SHP77 treated with DMSO at 0.1 percent for 48 hours (cell line): Measurements from ENCODE around the gene LSAMP.
"Not testable (repeated sequence)": the region's sequence is repeated elsewhere in the genome, so short reads cannot be mapped to it uniquely, and the experiment has no call there.

Experiments used
- DNase-seq: peaks from one replicate; lab custom pipeline; 2025; lab: John Stamatoyannopoulos, UW

LSAMP gene

DNA sequence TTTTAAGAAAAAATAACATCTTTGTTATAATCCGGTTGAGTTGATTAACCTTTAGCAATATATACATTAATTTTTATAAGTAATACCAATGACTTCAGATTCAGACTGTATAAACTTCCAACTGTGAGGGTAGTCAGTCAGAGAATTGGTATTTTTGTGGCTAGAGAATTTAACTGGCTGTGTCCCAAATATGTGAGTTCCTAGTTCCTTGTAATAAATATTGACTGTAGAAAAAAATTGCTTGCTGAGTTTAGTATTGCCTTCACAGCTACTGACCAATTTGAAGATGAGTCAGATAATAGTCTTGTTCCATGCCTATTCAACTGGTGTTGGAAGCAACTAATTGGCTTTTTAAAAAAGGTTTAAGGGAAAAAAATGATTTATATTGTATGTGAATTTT lies 611.2 kb downstream of the LSAMP start:
- no peak for DNase-seq

DNA sequence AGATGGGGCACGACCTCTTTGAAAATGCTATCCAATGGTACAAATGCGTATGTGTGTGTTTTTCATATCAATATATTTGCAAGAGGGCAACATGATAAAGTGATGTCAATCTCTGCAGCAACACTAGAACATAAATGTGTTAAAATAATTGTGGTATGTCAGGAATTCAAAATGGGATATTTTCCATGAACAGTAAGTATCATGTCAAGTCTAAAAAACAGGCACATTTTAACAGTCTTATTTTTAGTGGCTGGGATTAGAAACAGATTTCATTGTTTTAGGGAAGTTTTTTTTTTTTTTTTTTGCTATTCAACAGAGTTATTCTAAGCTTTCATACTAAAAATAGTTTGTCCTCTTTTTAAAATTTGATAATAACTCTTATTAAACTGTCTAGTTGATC lies 612.2 kb downstream of the LSAMP start:
- no peak for DNase-seq

DNA sequence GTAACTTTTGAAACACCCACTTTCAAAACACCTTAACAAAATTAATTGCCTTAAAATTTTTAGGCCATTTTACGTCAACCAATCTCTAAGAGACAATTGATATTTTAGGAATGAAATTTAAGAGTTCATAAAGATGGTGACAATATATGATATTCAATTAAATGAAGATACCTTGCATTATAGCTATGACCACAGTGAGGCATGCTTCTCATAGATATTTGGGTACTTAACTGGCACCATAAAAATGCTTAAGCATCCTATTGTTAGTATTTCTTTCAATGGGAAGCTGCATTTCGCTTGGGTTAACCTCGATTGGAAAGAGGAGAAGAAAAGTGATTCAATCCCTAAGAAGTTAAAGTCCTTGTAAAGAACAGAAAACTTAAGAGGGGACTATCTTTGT lies 613.0 kb downstream of the LSAMP start:
- peak; percentile 22 for DNase-seq

DNA sequence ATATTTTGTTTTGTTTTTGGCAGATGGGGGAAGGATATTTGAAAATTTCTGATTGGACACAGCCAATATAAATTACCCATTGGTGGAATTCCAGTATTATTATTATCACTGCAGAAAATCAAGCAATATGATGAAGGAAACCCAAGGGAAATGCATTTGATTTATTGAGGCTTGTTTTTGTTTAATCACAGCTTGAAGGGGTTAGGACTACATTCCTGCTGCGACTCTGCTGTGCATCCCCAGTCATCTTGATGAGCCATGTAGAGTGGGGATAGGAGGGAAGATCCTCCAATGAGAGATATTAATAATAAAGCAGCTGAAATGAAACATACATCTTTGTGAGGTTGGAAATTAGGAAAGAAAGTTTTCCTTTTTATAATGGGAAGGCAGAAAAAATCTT lies 613.4 kb downstream of the LSAMP start:
- DNase-seq, result no peak

DNA sequence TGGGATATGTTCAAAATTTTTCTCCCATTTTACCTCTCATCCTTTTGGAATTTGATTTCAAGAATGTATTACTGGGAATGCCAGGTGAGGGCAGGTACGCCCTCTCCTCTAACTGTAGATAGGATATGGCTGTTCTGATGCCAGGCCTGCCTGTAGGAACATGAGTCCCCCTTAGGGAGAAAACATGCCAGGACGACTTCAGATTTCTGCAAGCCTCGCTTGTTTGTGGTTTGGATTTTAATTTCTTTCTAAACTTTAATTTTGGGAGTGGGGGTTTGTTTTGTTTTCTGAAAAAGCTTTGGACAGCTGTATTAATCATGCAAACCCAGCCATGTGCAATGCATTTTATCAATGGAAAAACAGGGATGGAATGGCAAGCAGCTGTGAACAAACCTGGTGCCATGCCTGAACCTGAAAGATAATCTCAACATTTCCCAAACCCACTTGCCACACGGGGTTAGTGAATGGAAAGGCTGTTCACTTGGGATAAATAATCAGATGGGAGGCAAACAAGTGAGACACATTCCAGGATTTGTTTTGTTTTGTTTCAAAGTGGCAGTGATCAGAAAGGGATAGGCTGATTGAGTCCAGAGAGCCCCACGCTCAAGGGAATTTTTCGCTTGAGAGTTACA lies 614.4 kb downstream of the LSAMP start:
- no peak for DNase-seq

DNA sequence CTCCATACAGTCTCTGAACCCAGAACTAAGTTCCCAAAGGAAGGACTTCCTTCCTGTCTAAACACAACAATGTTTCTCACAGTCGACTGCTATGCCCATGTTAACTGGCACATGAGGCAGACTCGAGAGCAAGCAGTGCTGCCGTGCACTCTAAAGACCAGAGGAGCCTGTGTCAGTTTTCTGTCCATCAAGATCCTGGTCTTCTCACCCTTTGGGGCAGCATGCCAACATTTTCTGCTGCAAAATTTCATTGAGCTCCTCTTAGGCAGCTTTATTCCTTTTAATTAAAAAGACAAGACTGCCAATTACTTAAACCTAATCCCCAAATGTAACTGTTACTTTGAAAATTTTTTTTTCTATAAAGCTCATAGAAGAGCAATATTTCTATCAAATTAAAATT lies 616.9 kb downstream of the LSAMP start:
- DNase-seq, result no peak

DNA sequence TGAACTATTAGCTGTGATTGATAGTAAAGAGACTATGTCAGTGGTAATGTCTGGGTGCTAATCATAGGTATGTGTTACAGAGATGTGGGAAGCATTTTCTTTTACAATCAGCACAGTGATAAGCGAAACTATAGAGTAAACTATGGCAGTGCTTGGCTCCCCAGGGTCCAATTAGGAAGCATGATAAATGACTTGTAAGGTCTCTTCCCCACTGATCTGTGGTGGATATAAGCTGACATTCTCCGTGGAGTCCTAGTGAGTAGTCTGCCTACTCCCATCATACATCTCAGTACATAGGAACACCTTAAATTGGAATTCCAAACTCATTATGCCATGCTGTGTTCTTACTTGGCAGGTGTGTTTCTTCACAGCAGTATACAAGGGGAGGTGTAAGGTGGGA lies 617.8 kb downstream of the LSAMP start:
- DNase-seq, result no peak

DNA sequence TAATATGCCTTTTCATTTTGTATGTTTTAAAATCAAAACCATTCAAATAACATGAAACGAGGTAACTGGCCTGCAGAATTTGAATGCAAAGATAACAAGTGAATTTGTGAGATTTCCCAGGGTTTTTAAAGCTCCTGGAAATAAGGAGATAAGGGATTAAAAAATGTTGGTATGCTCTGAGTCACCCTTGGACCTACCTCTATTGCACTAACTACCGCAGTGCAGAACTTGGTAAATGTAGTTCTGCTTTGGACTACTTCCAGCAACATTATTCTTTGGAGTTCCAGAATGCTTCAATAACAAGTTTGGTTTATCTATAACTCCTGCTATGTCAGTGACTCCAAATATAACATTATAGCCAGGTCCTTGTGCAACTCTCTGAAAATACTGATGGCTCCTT lies 620.2 kb downstream of the LSAMP start:
- no peak for DNase-seq

DNA sequence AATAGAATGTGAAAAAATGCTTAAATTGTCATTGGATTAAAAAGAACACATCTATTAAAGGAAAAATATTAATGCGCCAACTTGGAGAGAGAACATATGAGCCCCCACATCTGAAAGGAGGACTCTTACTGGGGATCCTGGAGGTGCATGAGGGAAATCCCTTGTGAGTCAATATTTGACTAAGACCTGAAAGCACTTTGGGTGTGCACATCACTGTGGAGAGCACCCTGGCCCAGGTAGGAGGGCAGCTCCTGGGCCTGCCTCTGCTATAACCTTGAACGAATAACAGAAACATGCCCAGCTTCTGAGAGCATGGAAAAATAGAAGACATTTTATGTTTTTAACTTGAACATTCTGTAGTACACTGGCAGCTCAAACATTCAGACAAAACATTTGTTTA lies 622.2 kb downstream of the LSAMP start:
- DNase-seq, result no peak

DNA sequence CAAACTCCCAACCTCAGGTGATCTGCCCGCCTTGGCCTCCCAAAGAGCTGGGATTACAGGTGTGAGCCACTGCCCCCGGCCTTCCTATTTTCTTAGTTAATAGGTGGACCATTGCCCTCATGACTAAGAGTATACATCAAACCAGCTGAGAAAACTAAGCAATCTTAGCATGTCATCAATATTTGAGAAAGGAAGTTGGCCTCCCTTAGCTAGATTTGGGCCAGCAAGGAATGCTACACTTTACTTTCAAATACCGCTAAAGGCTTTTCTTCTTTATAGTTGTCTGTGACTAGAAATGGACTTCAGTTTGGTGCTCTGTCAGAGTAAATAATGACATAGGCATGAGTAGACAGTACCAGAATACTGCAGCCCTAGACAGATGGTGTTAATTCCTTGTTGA lies 622.7 kb downstream of the LSAMP start:
- no peak for DNase-seq

DNA sequence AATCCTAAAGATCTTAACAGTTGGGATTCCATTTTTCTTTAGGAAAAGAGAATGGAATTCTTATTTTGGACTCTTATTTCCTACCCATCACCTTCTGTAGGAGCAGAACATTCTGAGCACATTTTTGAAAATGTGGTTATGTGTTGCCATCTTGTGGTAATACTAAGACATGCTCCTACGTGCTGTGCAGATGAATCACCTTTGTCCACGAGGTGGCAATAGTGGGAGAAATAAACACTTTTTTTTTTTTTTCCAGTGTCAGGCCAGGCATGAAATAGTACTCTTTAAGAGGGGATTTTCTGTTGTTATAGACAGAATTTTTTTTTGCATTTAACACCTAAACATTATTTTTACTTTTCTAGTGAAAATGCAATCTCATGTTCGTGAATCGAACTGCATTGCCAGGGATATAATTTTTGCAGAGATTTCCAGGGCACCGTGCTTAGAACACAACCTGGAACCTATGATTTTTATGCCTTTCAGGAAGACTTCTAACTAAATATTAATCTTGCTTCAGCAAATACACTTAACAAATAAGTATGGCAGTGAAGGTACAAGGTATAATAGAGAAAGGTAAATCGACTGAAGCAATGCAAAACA lies 625.4 kb downstream of the LSAMP start:
- peak; percentile 45 for DNase-seq

DNA sequence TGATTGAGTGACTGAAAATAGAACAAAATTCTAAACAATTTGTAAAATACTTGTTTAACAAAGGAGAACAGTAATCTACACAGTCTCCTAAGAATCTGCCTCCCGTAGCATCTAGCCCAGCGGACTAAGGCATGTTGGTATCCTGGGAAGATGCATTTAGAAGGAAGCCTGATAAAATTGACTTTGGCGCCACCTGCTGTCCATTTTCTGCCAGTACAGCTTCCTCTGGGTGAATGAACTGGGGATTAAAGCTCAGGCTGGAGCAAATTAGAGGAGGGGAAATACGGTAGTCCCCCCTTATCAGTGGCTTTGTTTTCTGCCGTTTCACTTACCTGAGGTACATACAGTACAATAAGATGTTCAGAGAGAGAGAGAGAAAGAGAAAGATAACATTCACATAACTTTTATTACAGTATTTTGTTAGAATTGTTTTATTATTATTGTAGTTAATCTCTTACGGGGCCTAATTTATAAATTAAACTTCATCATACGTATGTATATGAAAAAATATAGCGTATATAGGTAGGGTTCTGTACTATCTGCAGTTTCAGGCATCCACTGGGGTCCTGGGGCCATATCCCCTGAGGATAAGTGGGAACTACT lies 630.4 kb downstream of the LSAMP start:
- peak; percentile 60 for DNase-seq

DNA sequence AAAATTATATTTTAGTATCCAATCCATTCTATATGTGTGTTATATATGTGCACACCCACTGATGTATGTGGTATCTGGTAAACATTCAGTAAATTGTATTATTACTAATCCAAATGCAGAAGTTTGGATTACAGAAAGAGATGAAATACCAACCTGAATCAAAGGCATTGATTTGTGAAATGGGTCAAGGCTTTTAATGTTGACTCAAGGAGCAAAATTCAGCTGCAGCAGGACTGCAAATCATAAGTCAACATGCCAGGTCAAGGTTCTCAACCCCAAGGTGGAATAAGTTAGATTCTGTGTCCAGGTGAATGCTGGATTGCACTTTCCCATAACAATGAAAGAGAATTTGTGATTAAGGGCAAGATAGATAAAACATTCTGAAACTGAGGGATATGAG lies 631.3 kb downstream of the LSAMP start:
- DNase-seq, result no peak

DNA sequence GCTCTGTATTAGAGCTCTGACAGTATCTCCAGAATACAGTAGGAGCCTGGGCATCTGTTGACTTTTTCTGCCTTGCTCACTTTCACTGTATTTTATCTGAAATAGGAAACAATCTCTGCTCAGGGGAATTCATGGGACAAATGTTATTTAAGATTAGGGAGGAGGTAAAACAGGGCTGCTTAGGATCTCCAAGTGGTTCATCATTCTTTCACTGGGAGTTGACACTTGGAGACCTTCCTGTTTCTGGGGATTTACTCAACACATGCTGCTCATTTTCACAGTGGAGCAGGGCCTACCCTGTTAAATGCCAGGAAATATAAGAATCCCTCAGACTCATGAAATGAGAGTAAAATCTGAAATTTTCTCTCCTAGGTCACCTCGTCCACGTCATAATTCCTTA lies 636.5 kb downstream of the LSAMP start:
- no peak for DNase-seq

DNA sequence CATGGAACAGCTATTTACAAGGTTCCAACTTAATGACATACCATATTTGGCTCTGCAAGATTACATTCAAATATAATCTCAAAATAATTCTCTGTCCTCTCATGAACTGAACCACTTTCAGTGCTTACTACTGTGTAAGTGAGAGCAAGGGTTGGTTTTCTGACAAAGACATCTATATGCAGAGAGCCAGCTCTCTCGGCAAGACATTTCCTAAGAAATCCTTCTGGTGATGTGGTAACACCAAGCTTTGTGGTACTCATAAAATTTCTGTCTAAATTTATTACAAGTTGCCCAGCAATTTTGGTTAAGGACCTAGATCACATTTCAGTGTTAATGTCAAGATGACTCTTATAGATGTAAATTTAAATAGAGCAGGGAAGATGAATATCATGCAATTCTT lies 637.0 kb downstream of the LSAMP start:
- DNase-seq, result no peak

DNA sequence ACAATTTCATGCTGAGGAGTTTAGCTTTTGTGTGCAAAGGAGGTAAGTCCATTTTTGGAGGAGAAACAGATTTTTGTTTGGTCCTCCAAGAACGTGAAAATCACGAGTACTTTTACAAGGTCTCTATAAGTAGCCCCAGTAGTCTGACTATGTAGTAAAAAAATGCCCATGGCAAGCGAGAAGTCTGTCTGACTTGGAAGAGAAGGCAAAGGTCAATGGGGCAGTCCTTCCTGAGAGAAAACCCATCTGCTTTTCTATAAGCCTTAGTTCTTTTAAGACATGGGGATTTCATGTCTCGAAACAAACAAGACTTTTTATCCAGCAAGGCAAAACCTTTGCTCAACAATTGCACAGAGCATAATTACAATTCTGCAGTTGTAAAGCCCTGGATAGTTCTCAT lies 638.8 kb downstream of the LSAMP start:
- DNase-seq, result no peak

DNA sequence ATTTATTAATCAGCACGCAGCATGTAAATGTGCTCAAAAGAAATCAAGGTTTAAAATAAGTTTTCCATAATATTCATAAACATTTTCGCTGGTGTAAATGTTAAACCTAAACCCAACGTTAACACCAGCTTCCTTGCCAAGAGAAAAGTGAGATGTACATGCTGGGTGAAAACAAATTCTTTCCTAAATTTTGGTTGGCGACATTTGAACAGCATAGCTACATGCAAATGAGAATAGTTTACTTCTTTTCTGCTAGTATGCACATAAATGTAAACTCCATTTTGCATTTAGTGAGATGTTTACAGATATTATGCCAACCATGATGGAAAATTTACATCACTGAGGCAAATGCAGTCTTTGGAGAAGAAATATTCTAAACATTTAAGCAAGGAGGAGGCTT lies 639.8 kb downstream of the LSAMP start:
- DNase-seq, result no peak

DNA sequence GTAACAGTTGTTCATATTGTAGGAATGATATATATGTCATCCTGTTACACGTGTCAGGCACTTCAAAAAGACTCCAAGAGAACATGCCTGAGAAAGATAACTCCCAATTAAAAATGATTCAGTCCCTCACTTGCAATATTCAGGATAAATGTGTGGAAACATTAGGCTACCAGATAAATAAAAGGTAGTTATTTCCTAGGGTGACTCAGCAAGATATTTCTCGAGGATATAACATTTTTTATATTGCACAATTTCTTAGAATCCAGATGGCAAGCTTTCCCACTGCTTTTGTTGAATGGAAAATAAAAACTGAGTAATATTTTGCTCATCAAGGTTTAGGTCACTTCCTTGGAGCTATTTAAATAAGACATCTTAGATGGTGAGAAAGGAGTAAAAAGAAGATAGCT lies 640.6 kb downstream of the LSAMP start:
- no peak for DNase-seq

DNA sequence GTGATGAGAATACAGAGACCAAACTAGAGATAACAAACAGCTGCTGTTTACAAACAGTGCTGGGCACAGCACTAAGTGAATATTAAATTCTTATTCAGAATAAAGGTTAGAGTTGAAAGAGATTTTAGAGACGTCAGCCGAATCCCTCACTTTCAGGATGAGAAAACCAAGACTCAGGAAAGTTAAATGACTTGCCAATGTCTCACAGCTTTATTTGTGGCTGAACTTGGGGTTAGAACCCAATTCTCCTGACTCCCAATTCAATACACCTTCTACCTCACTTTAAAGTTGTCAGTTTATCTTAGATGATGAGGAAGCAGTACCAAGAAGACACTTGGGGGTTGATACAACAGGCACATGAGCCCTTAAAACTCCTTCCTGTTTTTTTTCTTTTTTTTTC lies 641.1 kb downstream of the LSAMP start:
- no peak for DNase-seq

DNA sequence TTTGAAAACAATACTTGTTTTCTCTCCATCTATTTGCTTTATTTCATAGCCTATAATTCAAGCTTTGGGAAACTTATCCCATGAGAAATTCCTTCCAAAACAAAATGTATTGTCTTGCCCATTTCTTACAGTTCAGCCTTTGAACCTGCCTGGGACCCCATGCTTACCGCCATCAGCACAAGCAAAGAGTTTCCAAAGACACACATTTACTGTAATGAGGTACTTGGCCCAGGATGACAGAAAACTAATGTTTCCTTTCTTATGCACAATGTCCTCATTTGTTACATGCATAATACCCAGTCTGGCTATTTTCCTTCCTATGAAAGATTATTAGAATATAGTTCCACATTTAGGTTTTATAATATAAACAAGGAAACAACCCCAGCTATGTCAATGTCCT lies 641.6 kb downstream of the LSAMP start:
- no peak for DNase-seq

DNA sequence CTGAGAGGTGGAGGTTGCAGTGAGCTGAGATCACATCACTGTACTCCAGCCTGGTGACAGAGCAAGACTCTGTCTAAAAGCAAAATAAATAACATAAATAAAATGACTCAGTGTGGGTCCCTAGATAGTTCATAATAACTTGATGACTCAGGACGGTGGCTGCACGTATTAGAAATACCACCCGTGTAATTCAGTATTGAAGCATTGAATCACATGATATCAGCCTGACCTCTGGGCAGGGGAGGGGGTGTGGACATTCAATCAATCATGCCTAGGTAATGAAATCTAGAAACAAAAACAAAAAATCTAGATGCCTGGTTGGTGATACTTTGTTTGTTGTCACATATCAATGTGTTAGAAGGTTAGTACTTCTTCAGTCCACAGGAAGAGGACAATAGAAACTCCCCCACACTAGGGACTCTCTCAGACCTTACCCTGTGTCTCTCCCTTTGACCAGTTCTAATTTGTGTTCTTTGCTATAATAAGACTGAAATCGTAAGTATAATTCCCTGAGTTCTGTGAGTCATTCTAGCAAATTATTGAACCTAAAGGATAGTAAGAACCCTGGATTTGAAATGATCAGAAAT lies 644.7 kb downstream of the LSAMP start:
- no peak for DNase-seq

DNA sequence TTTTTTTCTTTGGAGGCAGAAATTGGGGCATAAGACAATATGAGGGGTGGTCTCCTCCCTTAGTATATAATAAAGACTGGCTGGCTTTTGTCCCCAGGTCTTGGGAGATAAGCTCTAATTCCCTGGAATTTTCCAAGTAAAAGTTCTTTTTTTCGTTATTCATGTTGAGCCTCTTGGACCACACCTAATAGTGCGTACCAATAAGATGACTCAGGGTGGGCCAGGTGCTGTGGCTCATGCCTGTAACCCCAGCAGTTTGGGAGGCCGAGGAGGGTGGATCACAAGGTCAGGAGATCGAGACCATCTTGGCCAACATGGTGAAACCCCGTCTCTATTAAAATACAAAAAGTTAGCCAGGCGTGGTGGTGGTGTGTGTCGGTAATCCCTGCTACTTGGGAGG lies 645.2 kb downstream of the LSAMP start:
- not testable (repeated sequence) for DNase-seq

DNA sequence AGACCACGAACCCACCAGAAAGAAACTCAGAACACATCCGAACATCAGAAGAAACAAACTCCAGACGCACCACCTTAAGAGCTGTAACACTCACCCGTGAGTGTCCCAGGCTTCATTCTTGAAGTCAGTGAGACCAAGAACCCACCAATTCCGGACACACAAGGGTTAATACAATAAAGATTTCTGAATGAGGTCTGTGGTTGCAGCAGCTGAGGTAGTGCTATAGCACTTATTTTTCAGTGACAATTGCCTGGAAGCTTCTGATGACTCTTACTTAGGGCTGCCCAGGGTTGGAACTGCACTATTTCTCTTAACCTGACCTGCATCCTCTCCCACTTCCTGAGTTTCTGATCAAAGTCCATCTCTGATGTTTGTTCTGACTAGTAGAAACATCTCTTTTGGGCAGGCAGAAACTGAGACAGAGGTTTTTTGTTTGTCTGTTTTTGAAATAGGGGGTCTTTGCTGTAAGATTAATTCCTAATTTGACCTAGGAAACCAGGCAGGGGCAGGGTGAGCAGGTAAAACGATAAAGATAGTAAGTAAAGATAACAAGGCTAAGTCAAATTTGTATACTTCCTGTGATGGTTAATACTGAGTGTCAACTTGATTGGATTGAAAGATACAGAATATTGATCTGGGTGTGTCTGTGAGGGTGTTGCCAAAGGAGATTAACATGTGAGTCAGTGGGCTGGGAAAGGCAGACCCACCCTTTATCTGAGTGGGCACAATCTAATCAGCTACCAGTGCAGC lies 652.9 kb downstream of the LSAMP start:
- no peak for DNase-seq
